Type B pancreatic cell (in vitro differentiated cells): Measurements from ENCODE around the gene KRTAP21-2. TPM values are rescaled to one million over a fixed set of nuclear protein-coding genes. Genes with fewer than 3 reads are reported as not detected.

Experiments used
- DNase-seq: peaks from one replicate; pipeline ENCODE4 v3.0.0; 2021; ENCODE audit warnings: mixed read lengths; ENCODE audit not compliant: unreplicated experiment; ENCODE audit errors: extremely low spot score
- H3K27ac Mint-ChIP-seq: 2 replicates; pipeline ENCODE4 v1.8.0; 2021; ENCODE audit warnings: mild to moderate bottlenecking, mixed read lengths
- H3K27me3 Mint-ChIP-seq: 2 replicates; pipeline ENCODE4 v1.8.0; 2021; ENCODE audit warnings: mixed read lengths
- H3K36me3 Mint-ChIP-seq: 2 replicates; pipeline ENCODE4 v1.8.0; 2021; ENCODE audit warnings: mixed read lengths
- H3K4me1 Mint-ChIP-seq: one replicate; pipeline ENCODE4 v1.8.0; 2021; ENCODE audit warnings: mixed read lengths; ENCODE audit not compliant: unreplicated experiment
- H3K4me3 Mint-ChIP-seq: 2 replicates; pipeline ENCODE4 v1.8.0; 2021; ENCODE audit warnings: mild to moderate bottlenecking, mixed read lengths
- H3K9me3 Mint-ChIP-seq: 2 replicates; pipeline ENCODE4 v1.8.0; 2021; ENCODE audit warnings: mixed read lengths
- long read RNA-seq: library from polyadenylated mRNA; unstranded; transcript quantifications from one replicate; pipeline ENCODE4 v2.0.0, GENCODE V29; 2020
- total RNA-seq: library from RNA; stranded (reverse); gene quantifications from 2 replicates; pipeline ENCODE4 v1.2.1, GENCODE V29; 2021; ENCODE audit warnings: low replicate concordance
- TF ChIP-seq, protein P1 (sequence below): fragments of 200-600 bp; sonication (generic); conservative IDR thresholded peaks from 2 replicates; pipeline ENCODE4 v1.5.0; 2021; ENCODE audit warnings: antibody characterized with exemption, mild to moderate bottlenecking

The KRTAP21-2 gene
- total RNA-seq, result not detected in 2 replicates
- long read RNA-seq, result 0 reads

DNA sequence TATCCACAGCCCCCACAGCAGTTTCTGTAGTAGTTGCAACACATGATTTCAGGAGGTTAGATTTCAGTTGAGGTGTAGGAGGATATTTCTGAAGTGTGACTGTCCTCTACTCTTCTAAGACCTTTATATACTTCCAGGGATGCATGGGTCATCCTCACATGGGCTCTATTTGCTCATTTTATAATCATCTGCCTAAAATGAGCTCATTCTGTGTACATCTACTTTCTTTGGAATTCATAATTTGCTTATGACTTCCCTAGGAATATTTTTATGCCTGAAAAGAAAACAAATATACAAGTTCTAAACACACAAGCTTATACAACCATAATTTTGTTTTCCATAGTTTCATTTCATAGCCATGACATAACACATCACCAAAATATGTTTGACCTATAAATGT lies at the start of gene KRTAP21-2:
Gene KRTAP21-2, minus strand, starts transcription at position 101 of the 400 bp plus-strand sequence. Its CDS starts 57 bp downstream, at position 44.
- H3K4me1 Mint-ChIP-seq, result no peaks in the 10 kb centered on the region
- H3K9me3 Mint-ChIP-seq, result no peaks in the 10 kb centered on the region
- TF ChIP-seq, protein P1, sequence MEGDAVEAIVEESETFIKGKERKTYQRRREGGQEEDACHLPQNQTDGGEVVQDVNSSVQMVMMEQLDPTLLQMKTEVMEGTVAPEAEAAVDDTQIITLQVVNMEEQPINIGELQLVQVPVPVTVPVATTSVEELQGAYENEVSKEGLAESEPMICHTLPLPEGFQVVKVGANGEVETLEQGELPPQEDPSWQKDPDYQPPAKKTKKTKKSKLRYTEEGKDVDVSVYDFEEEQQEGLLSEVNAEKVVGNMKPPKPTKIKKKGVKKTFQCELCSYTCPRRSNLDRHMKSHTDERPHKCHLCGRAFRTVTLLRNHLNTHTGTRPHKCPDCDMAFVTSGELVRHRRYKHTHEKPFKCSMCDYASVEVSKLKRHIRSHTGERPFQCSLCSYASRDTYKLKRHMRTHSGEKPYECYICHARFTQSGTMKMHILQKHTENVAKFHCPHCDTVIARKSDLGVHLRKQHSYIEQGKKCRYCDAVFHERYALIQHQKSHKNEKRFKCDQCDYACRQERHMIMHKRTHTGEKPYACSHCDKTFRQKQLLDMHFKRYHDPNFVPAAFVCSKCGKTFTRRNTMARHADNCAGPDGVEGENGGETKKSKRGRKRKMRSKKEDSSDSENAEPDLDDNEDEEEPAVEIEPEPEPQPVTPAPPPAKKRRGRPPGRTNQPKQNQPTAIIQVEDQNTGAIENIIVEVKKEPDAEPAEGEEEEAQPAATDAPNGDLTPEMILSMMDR, result no peak

DNA sequence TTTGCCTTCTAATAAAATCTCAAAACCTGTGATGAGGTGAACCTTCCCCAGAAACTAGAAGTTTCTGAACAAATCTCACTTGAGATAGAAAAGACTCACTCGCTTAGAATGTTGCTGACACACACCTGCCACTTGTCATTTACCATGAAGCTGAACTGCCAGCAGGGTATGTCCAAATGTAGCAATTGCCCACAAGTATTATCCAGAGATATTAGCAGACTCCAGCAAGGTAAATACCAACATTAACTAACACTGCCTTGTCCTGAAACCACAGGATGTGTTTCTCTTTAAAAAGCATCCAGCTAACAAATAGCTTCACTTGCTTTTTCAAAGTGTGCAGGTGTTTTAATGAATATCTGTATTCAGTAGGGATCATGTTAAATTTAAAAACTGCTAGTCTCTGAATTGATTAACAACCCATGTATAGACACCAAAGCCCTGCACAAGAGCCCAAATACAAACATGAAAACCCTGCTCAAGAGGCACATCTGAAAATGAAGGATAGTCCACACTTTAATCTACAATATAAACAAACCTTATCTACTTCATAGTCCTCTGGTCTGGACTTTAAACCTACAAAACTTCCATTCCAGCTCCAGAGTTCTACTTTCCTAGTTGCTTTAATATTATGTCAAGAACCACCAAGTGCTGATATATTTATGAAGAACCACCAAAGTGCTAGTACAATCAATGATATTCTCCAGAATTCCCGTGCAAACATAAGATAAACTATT lies 46.7 kb upstream of the KRTAP21-2 start:
- H3K9me3 Mint-ChIP-seq, result no peaks in the 10 kb centered on the region
- TF ChIP-seq, protein P1, result no peak
- H3K36me3 Mint-ChIP-seq, result no peaks in the 10 kb centered on the region
- H3K4me3 Mint-ChIP-seq, result no peak overlapping the region
- H3K27ac Mint-ChIP-seq, result no peak overlapping the region
- H3K4me1 Mint-ChIP-seq, result no peaks in the 10 kb centered on the region
- no peak for DNase-seq
- H3K27me3 Mint-ChIP-seq, result no peaks in the 10 kb centered on the region

More for the DNA sequence above, at the start of gene KRTAP21-2:
- H3K4me3 Mint-ChIP-seq, result no peak within 1 kb of the TSS
- no peak for DNase-seq
- no peak within 1 kb of the TSS for H3K27ac Mint-ChIP-seq
- no peaks in the 10 kb centered on the region for H3K27me3 Mint-ChIP-seq
- no peaks in the 10 kb centered on the region for H3K36me3 Mint-ChIP-seq

DNA sequence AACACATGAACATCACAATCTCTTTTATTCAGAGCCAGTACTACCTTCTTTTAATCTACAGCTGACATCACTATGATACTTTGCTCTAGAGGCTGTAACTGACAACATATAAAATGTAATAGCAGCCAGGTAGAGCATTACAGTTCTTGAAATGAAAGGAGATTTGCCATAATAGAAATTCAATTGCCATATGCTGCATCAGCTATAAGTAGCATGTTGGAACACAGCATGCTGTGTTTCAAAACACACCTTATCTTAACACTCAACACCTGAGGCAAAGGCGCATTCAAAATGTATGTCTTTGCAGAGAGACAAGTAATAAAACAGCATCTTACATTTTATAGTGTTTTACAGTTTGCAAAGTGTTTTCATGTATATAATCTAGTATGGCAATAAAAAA lies 32.2 kb upstream of the KRTAP21-2 start:
- Mint-ChIP-seq H3K27me3 (no peaks in the 10 kb centered on the region), H3K9me3 (no peaks in the 10 kb centered on the region), H3K27ac (no peak overlapping the region), H3K4me3 (no peak overlapping the region), H3K4me1 (no peaks in the 10 kb centered on the region), H3K36me3 (no peaks in the 10 kb centered on the region)
- TF ChIP-seq, protein P1, result no peak
- no peak for DNase-seq

DNA sequence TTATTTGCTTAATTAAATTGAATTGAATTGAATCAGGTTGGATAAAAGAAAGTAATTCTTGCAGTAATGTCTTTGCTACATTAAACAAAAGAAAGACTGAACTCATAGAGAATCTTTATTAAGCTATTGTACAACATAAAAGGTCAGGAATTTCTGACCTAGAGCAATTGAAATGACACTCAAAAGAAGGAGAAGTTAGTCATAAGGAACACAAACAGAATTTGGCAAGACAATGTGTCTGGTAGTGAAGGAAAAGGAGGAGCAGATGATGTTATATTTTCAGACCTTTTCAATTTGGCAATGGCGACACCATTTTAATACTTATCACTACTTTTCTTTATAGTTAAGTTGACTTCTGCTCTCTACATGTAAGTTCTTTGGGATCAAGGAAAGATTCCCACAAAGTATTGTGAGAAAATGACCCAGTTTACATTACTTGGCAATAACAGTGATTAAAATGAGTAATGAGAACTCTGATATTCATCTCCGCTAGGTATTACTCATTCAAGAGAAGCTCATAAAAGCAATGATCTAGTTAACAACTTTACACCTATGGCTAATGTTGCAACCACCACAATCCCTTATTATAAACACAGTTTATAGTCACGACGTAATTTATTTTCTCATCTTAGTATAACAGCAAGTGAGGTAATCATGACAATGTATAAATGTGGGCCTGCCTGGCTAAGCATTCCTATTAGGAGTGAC lies 22.8 kb upstream of the KRTAP21-2 start:
- H3K9me3 Mint-ChIP-seq, result peaks cover 4% of the 10 kb centered on the region
- no peaks in the 10 kb centered on the region for H3K27me3 Mint-ChIP-seq
- H3K4me1 Mint-ChIP-seq, result no peaks in the 10 kb centered on the region
- DNase-seq, result no peak
- H3K4me3 Mint-ChIP-seq, result no peak overlapping the region
- no peaks in the 10 kb centered on the region for H3K36me3 Mint-ChIP-seq
- H3K27ac Mint-ChIP-seq, result no peak overlapping the region
- TF ChIP-seq, protein P1, result no peak

DNA sequence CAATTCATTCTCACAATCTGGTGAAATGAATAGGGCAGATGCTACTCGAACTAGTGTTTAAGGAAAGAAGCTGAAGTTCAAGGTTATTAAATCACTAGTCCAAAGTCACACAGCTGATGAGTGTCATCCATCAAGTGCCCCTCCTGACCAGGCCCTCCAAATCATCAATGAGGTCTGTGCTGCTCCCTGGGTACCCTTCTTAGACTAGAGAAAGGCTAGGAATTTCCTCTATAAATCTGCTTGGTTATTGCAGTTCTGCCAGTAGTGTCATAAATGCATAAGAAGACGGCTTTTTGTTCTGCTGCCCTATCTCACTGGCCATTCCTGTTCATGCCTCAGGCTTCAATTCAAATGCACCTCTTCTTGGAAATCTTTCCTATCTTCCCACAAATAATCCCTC lies 13.7 kb upstream of the KRTAP21-2 start:
- no peak for DNase-seq
- H3K27me3 Mint-ChIP-seq, result no peaks in the 10 kb centered on the region
- H3K4me3 Mint-ChIP-seq, result no peak overlapping the region
- H3K27ac Mint-ChIP-seq, result no peak overlapping the region
- H3K36me3 Mint-ChIP-seq, result no peaks in the 10 kb centered on the region
- H3K9me3 Mint-ChIP-seq, result peaks cover 5% of the 10 kb centered on the region
- TF ChIP-seq, protein P1, result no peak
- H3K4me1 Mint-ChIP-seq, result no peaks in the 10 kb centered on the region
